ENCODE data around the gene WDR72. TPM values are rescaled to one million over a fixed set of nuclear protein-coding genes. Genes with fewer than 3 reads are reported as not detected.

The WDR72 gene
- total RNA-seq, 1 experiment from 2014 or later, result not detected

GRCh38 chr15:53535886-53536285 is 223.6 kb downstream of the WDR72 start:
- DNase-seq (ENCODE audit: low read depth), result no peak

- no peak for DNase-seq (ENCODE audit: low read depth)
Observed at GRCh38 chr15:53534105-53534839, 225.2 kb downstream of the WDR72 start.

- DNase-seq (ENCODE audit: low read depth), result no peak
Observed at GRCh38 chr15:53530761-53531160, 228.7 kb downstream of the WDR72 start.

GRCh38 chr15:53527996-53528395 is 231.5 kb downstream of the WDR72 start:
- DNase-seq (ENCODE audit: low read depth), result no peak

GRCh38 chr15:53525894-53526293 is 233.6 kb downstream of the WDR72 start:
- DNase-seq (ENCODE audit: low read depth), result no peak

- no peak for DNase-seq (ENCODE audit: low read depth)
Observed at GRCh38 chr15:53522991-53523390, 236.5 kb downstream of the WDR72 start.

- no peak for DNase-seq (ENCODE audit: low read depth)
Observed at GRCh38 chr15:53520996-53521395, 238.5 kb downstream of the WDR72 start.

- no peak for DNase-seq (ENCODE audit: low read depth)
Observed at GRCh38 chr15:53513431-53513830, 246.0 kb downstream of the WDR72 start.

- no peak for DNase-seq (ENCODE audit: low read depth)
Observed at GRCh38 chr15:53512029-53512428, 247.4 kb downstream of the WDR72 start.

- no peak for DNase-seq (ENCODE audit: low read depth)
Observed at GRCh38 chr15:53511175-53511574, 248.3 kb downstream of the WDR72 start.

- no peak for DNase-seq (ENCODE audit: low read depth)
Observed at GRCh38 chr15:53506370-53506769, 253.1 kb downstream of the WDR72 start.

- no peak for DNase-seq (ENCODE audit: low read depth)
Observed at GRCh38 chr15:53498996-53499395, 260.5 kb downstream of the WDR72 start.

- no peak for DNase-seq (ENCODE audit: low read depth)
Observed at GRCh38 chr15:53490341-53490740, 269.1 kb downstream of the WDR72 start.

GRCh38 chr15:53482055-53482454 is 277.4 kb downstream of the WDR72 start:
- no peak for DNase-seq (ENCODE audit: low read depth)

- DNase-seq (ENCODE audit: low read depth), result no peak
Observed at GRCh38 chr15:53477981-53478766, 281.3 kb downstream of the WDR72 start.

- no peak for DNase-seq (ENCODE audit: low read depth)
Observed at GRCh38 chr15:53473886-53474285, 285.6 kb downstream of the WDR72 start.

GRCh38 chr15:53473435-53473834 is 286.0 kb downstream of the WDR72 start:
- no peak for DNase-seq (ENCODE audit: low read depth)

- DNase-seq (ENCODE audit: low read depth), result no peak
Observed at GRCh38 chr15:53472883-53473282, 286.6 kb downstream of the WDR72 start.

- no peak for DNase-seq (ENCODE audit: low read depth)
Observed at GRCh38 chr15:53472210-53472609, 287.3 kb downstream of the WDR72 start.

- peak; percentile 0 for DNase-seq (ENCODE audit: low read depth)
Observed at GRCh38 chr15:53470743-53471142, 288.7 kb downstream of the WDR72 start.

- DNase-seq (ENCODE audit: low read depth), result no peak
Observed at GRCh38 chr15:53469422-53469821, 290.0 kb downstream of the WDR72 start.
